ENCODE results near the gene RPS6KA6. TPM values are rescaled to one million over a fixed set of nuclear protein-coding genes. Genes with fewer than 3 reads are reported as not detected.

The RPS6KA6 gene
- total and polyA plus RNA-seq, 8 donors, result 0.29 to 22.3 (median 1.1) TPM

DNA sequence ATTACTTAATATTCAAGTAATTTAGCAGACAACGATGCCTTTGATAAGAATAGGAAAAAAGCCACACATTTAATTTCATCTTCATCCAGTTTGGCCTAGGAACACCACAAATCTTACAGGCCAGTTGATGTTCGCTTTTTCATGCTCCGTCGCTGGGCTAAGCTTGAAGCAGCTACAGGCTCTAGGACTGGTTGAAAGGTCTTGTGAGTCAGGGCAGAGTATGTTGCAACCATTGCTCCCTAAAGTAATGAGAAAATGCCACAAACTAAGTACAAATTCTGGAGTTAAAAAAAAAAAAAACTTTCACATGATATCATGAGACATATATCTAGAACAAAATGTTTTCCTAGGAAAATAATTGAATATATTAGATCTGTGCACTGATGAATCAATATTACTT lies 123.8 kb downstream of the RPS6KA6 start:
- WGBS, 5 donors, result 81 to 94% (median 91%) methylated on average over 4 of the region's 4 CpGs
- intact Hi-C loops (cut with DNase I; ENCODE audit: low total_unique reads), result no loop called here
- TF ChIP-seq POLR2A (IDR thresholded peaks at IDR 0.05), result no peak
- no peak for TF ChIP-seq POLR2AphosphoS5 (IDR thresholded peaks at IDR 0.05)
- TF ChIP-seq EP300 (IDR thresholded peaks at IDR 0.05), result no peak
- TF ChIP-seq, protein P1, sequence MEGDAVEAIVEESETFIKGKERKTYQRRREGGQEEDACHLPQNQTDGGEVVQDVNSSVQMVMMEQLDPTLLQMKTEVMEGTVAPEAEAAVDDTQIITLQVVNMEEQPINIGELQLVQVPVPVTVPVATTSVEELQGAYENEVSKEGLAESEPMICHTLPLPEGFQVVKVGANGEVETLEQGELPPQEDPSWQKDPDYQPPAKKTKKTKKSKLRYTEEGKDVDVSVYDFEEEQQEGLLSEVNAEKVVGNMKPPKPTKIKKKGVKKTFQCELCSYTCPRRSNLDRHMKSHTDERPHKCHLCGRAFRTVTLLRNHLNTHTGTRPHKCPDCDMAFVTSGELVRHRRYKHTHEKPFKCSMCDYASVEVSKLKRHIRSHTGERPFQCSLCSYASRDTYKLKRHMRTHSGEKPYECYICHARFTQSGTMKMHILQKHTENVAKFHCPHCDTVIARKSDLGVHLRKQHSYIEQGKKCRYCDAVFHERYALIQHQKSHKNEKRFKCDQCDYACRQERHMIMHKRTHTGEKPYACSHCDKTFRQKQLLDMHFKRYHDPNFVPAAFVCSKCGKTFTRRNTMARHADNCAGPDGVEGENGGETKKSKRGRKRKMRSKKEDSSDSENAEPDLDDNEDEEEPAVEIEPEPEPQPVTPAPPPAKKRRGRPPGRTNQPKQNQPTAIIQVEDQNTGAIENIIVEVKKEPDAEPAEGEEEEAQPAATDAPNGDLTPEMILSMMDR (IDR thresholded peaks at IDR 0.05), result no peak

DNA sequence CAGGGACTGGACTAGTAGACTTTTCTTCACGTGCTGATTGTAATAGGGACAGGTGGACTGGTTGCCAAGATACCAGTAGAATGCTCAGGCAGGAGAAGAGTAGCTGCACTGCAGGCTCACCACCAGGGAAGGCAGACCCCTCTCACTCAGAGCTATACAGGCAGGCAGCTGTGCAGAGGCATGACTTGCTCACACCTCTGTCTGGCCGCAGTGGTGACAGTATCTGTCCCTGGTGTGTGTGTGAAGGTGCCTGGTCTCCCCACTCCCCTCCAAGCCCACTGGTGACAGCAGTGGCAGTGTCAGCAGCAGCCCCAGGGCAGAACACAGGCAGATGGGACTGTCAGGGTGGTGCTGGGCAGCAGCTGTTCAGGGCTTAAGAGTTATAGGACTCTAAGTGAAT lies 140.7 kb downstream of the RPS6KA6 start:
- intact Hi-C loops (cut with DNase I; ENCODE audit: low total_unique reads), result no loop called here
- TF ChIP-seq POLR2A (IDR thresholded peaks at IDR 0.05) (no peak), EP300 (IDR thresholded peaks at IDR 0.05) (no peak), POLR2AphosphoS5 (IDR thresholded peaks at IDR 0.05) (no peak)
- TF ChIP-seq, protein P1 (IDR thresholded peaks at IDR 0.05), result no peak
- Histone ChIP-seq H3K4me3 (no peak overlapping the region), H3K27ac (no peak overlapping the region), H3K9me3 (no peaks in the 10 kb centered on the region), H3K4me1 (no peaks in the 10 kb centered on the region), H3K27me3 (no peaks in the 10 kb centered on the region), H3K36me3 (no peaks in the 10 kb centered on the region)
- peak in 1 of 2 donors; percentile 9 for DNase-seq
- WGBS, 5 donors, result 44 to 75% (median 59%) methylated on average over 2 of the region's 2 CpGs; no CpG with 5 or more reads in 1 of the 5 donors

More for the DNA sequence above, 123.8 kb downstream of the RPS6KA6 start:
- no peak for DNase-seq
- H3K27me3 ChIP-seq, result no peaks in the 10 kb centered on the region
- H3K27ac ChIP-seq, result no peak overlapping the region
- no peak overlapping the region for H3K4me3 ChIP-seq
- peaks cover 0 to 7% (median 0%) of the 10 kb centered on the region in 4 donors for H3K9me3 ChIP-seq
- no peaks in the 10 kb centered on the region for H3K36me3 ChIP-seq
- no peaks in the 10 kb centered on the region for H3K4me1 ChIP-seq

DNA sequence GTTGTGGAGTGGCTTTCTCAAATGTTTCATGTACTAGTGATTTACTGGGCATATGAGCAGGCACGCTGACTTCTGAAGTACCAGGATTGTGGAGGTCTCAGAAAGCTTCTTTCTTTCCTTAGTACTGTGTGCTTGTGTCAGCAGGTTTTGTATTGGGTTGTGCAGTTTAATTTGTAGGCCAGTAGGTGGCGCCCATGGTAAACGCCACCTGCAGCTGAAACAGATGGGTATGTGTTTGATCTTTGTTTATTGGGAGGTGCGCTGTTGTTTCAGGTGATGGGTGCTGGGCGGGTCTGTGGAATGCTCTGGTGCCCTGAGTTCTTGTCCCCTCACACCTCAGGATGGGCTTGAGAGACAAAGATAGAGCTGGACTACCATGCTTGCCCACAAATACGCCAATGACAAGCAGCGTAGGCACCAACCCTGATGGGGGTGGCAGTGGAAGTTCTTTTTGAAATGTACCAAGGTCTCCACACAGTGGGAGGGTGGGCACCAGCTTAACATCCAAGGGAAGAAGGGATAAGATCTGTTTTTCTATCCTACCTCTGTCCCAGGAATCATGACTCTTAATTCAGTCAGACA lies 141.5 kb downstream of the RPS6KA6 start:
- Histone ChIP-seq H3K27me3 (no peaks in the 10 kb centered on the region), H3K4me1 (no peaks in the 10 kb centered on the region), H3K27ac (no peak overlapping the region), H3K9me3 (no peaks in the 10 kb centered on the region), H3K4me3 (no peak overlapping the region), H3K36me3 (no peaks in the 10 kb centered on the region)
- 29 to 72% (median 32%) methylated on average over 3 to 7 of the region's 7 CpGs for WGBS, 5 donors
- TF ChIP-seq POLR2AphosphoS5 (IDR thresholded peaks at IDR 0.05) (no peak), POLR2A (IDR thresholded peaks at IDR 0.05) (no peak), EP300 (IDR thresholded peaks at IDR 0.05) (no peak)
- TF ChIP-seq, protein P1 (IDR thresholded peaks at IDR 0.05), result peak in 5 of 7 experiments; percentile 7 to 54 (median 33)
- peak; percentile 31 to 64 for DNase-seq
- intact Hi-C loops (cut with DNase I; ENCODE audit: low total_unique reads), result no loop called here

GRCh38 chrX:84044051-84044450 lies 143.9 kb downstream of the RPS6KA6 start:
- intact Hi-C loops (cut with DNase I; ENCODE audit: low total_unique reads), result no loop called here
- WGBS, 5 donors, result 52 to 78% (median 67%) methylated on average over 4 of the region's 4 CpGs; no CpG with 5 or more reads in 1 of the 5 donors
- no peak overlapping the region for H3K27ac ChIP-seq

More at GRCh38 chrX:84044051-84044450, 143.9 kb downstream of the RPS6KA6 start:
- no peak for TF ChIP-seq EP300 (IDR thresholded peaks at IDR 0.05)
- no peak for TF ChIP-seq POLR2AphosphoS5 (IDR thresholded peaks at IDR 0.05)
- TF ChIP-seq POLR2A (IDR thresholded peaks at IDR 0.05), result no peak
- TF ChIP-seq, protein P1 (IDR thresholded peaks at IDR 0.05), result no peak
- H3K27me3 ChIP-seq, result no peaks in the 10 kb centered on the region
- no peak overlapping the region for H3K4me3 ChIP-seq
- H3K36me3 ChIP-seq, result no peaks in the 10 kb centered on the region
- DNase-seq, result no peak
- H3K9me3 ChIP-seq, result no peaks in the 10 kb centered on the region
- no peaks in the 10 kb centered on the region for H3K4me1 ChIP-seq

Small RNAs within 50 kb of the gene (small RNA-seq; reads per million reads assigned to genes)
- gene MIR548I4, result 0 reads per million in 4 donors

Data from stomach (tissue), 9 donors.